Endodermal cell (in vitro differentiated cells): ENCODE results near the gene SOCS7. TPM values are rescaled to one million over a fixed set of nuclear protein-coding genes. Genes with fewer than 3 reads are reported as not detected.

ENCODE experiments used
- DNase-seq: peaks from one replicate; pipeline ENCODE4 v3.0.0-alpha.2; 2017
- H3K27ac ChIP-seq: 2 replicates; pipeline ENCODE4 v1.5.1; 2013; ENCODE audit warnings: mild to moderate bottlenecking, low read depth, low read length, moderate library complexity
- H3K27me3 ChIP-seq: 2 replicates; pipeline ENCODE4 v1.6.1; 2013; ENCODE audit warnings: mild to moderate bottlenecking, low read length, moderate library complexity; ENCODE audit not compliant: insufficient read depth, control insufficient read depth, poor library complexity, severe bottlenecking
- H3K36me3 ChIP-seq: 2 replicates; pipeline ENCODE4 v1.7.0; 2013; ENCODE audit warnings: mild to moderate bottlenecking, low read length, moderate library complexity; ENCODE audit not compliant: control insufficient read depth, insufficient read depth
- H3K4me1 ChIP-seq: one replicate; pipeline ENCODE4 v1.7.0; 2013; ENCODE audit warnings: low read length; ENCODE audit not compliant: control insufficient read depth, insufficient read depth
- H3K4me3 ChIP-seq: 2 replicates; pipeline ENCODE4 v1.5.1; 2013; ENCODE audit warnings: mild to moderate bottlenecking, low read length, moderate library complexity
- H3K9ac ChIP-seq: 2 replicates; pipeline ENCODE4 v1.6.1; 2013; ENCODE audit warnings: mild to moderate bottlenecking, low read length, moderate library complexity; ENCODE audit not compliant: poor library complexity, severe bottlenecking; ENCODE audit errors: extremely low read depth
- H3K9me3 ChIP-seq: 2 replicates; pipeline ENCODE4 v1.6.1; 2013; ENCODE audit warnings: mild to moderate bottlenecking, low read length, moderate library complexity; ENCODE audit not compliant: control insufficient read depth
- H3K27ac Mint-ChIP-seq: 2 replicates; pipeline ENCODE4 v1.8.0; 2020; ENCODE audit warnings: mixed read lengths
- H3K27me3 Mint-ChIP-seq: 2 replicates; pipeline ENCODE4 v1.8.0; 2021; ENCODE audit warnings: mild to moderate bottlenecking, mixed read lengths; ENCODE audit not compliant: insufficient read depth
- H3K36me3 Mint-ChIP-seq: 2 replicates; pipeline ENCODE4 v1.8.0; 2020; ENCODE audit warnings: low read depth, mixed read lengths
- H3K4me1 Mint-ChIP-seq: 2 replicates; pipeline ENCODE4 v1.8.0; 2020; ENCODE audit warnings: mixed read lengths
- H3K4me3 Mint-ChIP-seq: 2 replicates; pipeline ENCODE4 v1.8.0; 2020; ENCODE audit warnings: mild to moderate bottlenecking, moderate library complexity, mixed read lengths
- H3K9me3 Mint-ChIP-seq: 2 replicates; pipeline ENCODE4 v1.8.0; 2020; ENCODE audit warnings: mild to moderate bottlenecking, mixed read lengths
- CTCF ChIP-seq: fragments of 200-600 bp; sonication (generic); conservative IDR thresholded peaks from 2 replicates; pipeline ENCODE4 v1.5.0; 2021; ENCODE audit warnings: antibody characterized with exemption, mild to moderate bottlenecking
- WGBS, 2 experiments: methylation state at CpG; one replicate each; pipeline versions ENCODE4 v1.1.5 to v1.1.7; 2013; ENCODE audit warnings: missing lambda C conversion rate in 2 of 2, mixed read lengths in 1 of 2; ENCODE audit not compliant: insufficient coverage in 1 of 2, insufficient read length in 1 of 2; 5-methylcytosine and 5-hydroxymethylcytosine counted together
- total RNA-seq, 2 donors: library from RNA; stranded (reverse); fragmentation: NEBNext Ultra II Directional in 1 of 2; extraction: Animal tissue kit (Norgen Biotek cat#: 25700) in 1 of 2; gene quantifications; 2 replicates in 1 of 2; 3 replicates in 1 of 2; pipeline ENCODE4 v1.2.1, GENCODE V29; 2021

SOCS7 gene
- total RNA-seq, 2 donors from 2014 or later, result 24.4 to 28.1 TPM

GRCh38 chr17:38416840-38417209 is 65.2 kb downstream of the SOCS7 start:
- TF ChIP-seq CTCF, result no peak
- Histone ChIP-seq H3K27ac (no peak overlapping the region), H3K4me3 (no peak overlapping the region), H3K9me3 (no peaks in the 10 kb centered on the region), H3K36me3 (no peaks in the 10 kb centered on the region), H3K27me3 (peaks cover 39% of the 10 kb centered on the region), H3K9ac (no peak overlapping the region), H3K4me1 (peaks cover 19% of the 10 kb centered on the region)
- H3K9me3 Mint-ChIP-seq, result no peaks in the 10 kb centered on the region
- H3K36me3 Mint-ChIP-seq, result no peaks in the 10 kb centered on the region
- 86 to 100% methylated on average over 1 of the region's 1 CpG for WGBS, 2 experiments
- H3K27ac Mint-ChIP-seq, result no peak overlapping the region
- peaks cover 51% of the 10 kb centered on the region for H3K27me3 Mint-ChIP-seq
- H3K4me3 Mint-ChIP-seq, result no peak overlapping the region
- no peak for DNase-seq
- H3K4me1 Mint-ChIP-seq, result peaks cover 18% of the 10 kb centered on the region

GRCh38 chr17:38417210-38417951 is 65.7 kb downstream of the SOCS7 start:
- peaks cover 45% of the 10 kb centered on the region for H3K27me3 ChIP-seq
- 80 to 81% methylated on average over 3 to 11 of the region's 11 CpGs for WGBS, 2 experiments
- Mint-ChIP-seq H3K27me3 (peaks cover 57% of the 10 kb centered on the region), H3K27ac (no peak overlapping the region), H3K4me1 (peaks cover 18% of the 10 kb centered on the region), H3K36me3 (no peaks in the 10 kb centered on the region), H3K4me3 (no peak overlapping the region), H3K9me3 (no peaks in the 10 kb centered on the region)
- no peak overlapping the region for H3K9ac ChIP-seq
- no peak overlapping the region for H3K4me3 ChIP-seq
- peak; percentile 78 for DNase-seq
- H3K9me3 ChIP-seq, result no peaks in the 10 kb centered on the region
- no peak for TF ChIP-seq CTCF
- peak overlapping the region; percentile 42 for H3K27ac ChIP-seq
- H3K4me1 ChIP-seq, result peaks cover 19% of the 10 kb centered on the region
- no peaks in the 10 kb centered on the region for H3K36me3 ChIP-seq

- no peak for DNase-seq
- no peaks in the 10 kb centered on the region for H3K36me3 Mint-ChIP-seq
- H3K9me3 ChIP-seq, result no peaks in the 10 kb centered on the region
- WGBS, 2 experiments, result 89 to 100% methylated on average over 2 to 7 of the region's 7 CpGs
- H3K27ac ChIP-seq, result no peak overlapping the region
- H3K27me3 ChIP-seq, result peaks cover 51% of the 10 kb centered on the region
- no peak overlapping the region for H3K4me3 ChIP-seq
- H3K4me1 ChIP-seq, result peaks cover 19% of the 10 kb centered on the region
- no peak for TF ChIP-seq CTCF
- no peaks in the 10 kb centered on the region for H3K36me3 ChIP-seq
- H3K27ac Mint-ChIP-seq, result no peak overlapping the region
- H3K9ac ChIP-seq, result no peak overlapping the region
- peaks cover 17% of the 10 kb centered on the region for H3K4me1 Mint-ChIP-seq
- H3K27me3 Mint-ChIP-seq, result peaks cover 60% of the 10 kb centered on the region
- H3K9me3 Mint-ChIP-seq, result no peaks in the 10 kb centered on the region
- peak overlapping the region; percentile 64 for H3K4me3 Mint-ChIP-seq
Observed at GRCh38 chr17:38418062-38418692, 66.5 kb downstream of the SOCS7 start.
